GM19452 (cell line): Measurements from ENCODE around the gene CRISPLD2.

Source experiments
- ATAC-seq: cut with Tn5 transposase; IDR thresholded peaks from one replicate; pipeline ENCODE4 v1.9.1; 2021; ENCODE audit not compliant: unreplicated experiment

Gene CRISPLD2

GRCh38 chr16:84879569-84880487, 60.0 kb downstream of the CRISPLD2 start:
- no peak for ATAC-seq

DNA sequence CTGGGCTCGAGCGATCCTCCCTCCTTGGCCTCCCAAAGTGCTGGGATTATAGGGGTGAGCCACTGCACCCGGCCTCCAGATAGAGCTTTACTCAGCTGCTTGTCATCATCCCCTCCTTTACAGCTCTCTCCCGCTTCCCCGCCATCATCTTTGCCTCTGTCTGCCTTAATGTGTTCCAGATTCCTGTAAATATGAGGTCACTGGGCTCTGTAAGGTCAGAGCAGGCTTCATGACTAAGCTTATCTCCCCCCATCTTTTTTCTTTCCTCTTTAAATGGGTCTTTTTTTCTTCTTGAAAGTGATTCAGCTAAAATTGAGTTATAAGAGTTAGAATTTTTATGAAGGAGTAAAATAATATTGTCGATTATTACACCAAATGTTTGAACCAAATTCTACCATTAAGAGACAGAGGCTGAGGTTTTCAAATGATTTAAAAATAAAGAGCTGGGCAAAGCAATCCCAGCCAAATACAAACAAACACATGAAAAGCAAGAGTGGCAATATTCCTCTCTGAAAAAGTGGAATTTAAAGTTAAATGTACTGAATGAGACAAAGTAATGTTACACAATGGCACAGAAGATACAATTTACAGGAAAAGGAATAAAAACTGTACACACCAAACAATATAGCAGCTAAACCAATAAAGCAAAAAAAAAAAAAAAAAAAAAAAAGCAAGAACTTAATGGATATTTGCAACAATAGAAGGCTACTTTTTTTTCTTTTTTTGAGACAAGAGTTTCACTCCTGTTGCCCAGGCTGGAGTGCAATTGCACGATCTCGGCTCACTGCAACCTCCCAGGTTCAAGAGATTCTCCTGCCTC, 62.1 kb downstream of the CRISPLD2 start:
- no peak for ATAC-seq

GRCh38 chr16:84883301-84883700, 63.5 kb downstream of the CRISPLD2 start:
- ATAC-seq, result no peak

GRCh38 chr16:84884246-84884595, 64.4 kb downstream of the CRISPLD2 start:
- ATAC-seq, result no peak

GRCh38 chr16:84884596-84885341, 65.0 kb downstream of the CRISPLD2 start:
- ATAC-seq, result no peak

DNA sequence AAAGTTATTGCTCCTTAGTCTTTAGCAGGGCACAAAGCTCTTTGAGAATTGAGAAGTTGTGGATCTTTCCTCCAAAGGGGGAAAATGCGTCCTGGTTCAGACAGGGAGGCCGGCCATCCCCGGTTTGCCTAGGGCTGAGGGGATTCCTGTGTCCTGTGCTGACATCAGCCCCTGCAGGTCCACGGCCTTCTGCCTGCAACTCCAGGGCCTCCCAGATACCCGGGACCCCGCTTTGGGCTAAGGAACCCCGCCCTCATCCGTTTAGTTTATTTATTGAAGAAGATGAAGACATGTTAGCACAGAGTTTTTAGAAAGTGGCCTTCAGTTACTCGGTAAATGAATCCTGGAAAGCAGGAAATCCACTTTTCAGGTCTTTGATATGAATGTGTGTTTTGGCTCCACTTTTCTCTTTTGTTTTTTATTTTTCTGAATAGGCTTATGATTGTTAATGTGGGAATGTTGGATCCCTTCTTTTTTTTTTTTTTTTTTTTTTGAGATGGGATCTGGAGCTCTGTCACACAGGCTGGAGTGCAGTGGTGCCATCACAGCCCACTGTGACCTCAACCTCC, 65.6 kb downstream of the CRISPLD2 start:
- no peak for ATAC-seq

DNA sequence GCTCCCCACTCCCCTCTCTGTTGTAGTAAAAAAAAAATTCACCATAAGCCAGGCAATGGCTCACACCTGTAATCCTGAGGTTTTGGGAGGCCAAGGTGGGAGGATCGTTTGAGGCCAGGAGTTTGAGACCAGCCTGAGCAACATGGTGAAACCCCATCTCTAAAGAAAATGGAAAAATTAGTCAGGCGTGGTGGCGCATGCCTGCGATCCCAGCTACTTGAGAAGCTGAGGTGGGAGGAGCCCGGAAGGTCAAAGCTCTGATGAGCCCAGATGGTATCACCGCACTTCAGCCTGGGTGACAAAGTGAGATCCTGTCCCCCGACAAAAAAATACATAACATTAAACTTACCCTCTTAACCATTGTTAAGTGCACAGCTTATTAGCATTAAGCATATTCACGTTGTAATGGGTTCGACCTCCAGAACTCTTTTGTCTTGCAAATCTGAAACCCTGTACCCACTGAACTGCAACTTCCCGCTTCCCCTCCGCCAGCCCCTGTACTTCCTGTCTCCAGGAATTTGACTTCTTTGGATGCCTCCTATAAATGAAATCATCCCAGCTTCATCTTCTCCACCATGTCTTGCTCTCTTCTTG, 66.8 kb downstream of the CRISPLD2 start:
- no peak for ATAC-seq

DNA sequence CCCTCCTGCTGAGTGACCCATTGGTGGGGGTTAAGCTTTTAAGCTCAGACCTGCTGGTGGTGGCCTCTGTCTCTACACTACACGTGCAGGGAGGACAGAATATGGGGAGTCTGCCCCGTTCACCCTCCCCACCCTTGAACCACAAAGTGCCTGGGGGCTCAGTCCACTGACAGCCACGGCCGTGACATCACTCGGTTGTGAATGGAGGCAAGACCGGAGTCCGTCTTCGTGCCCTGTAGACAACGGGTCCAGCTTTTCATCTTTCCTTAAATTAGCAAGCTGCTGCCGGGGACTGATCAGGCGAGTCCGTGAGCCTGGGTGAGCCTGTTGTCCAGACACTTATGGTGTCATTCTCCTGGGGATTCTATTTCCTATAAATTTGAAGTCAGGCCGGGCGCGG, 67.4 kb downstream of the CRISPLD2 start:
- no peak for ATAC-seq

DNA sequence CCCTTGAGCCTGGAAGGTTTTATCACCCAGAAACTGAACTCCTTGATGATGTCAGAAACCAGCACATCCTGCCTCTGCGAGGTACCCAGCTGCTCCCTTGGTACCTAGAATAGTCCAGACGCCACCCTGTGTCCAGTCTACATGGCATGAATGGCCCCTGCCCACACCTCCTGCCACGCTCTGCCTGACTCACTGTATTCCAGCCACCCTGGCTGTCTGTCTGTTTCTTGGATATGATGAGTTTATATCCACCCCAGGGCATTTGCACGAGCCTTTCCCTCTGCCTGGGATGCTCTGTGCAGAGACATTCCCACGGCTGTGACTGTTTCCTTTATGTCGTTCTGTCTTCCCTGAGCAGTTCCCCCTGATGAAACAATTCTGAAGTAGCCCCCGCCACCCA, 68.7 kb downstream of the CRISPLD2 start:
- no peak for ATAC-seq

- ATAC-seq, result no peak
Observed at GRCh38 chr16:84889066-84889465, 69.3 kb downstream of the CRISPLD2 start.

DNA sequence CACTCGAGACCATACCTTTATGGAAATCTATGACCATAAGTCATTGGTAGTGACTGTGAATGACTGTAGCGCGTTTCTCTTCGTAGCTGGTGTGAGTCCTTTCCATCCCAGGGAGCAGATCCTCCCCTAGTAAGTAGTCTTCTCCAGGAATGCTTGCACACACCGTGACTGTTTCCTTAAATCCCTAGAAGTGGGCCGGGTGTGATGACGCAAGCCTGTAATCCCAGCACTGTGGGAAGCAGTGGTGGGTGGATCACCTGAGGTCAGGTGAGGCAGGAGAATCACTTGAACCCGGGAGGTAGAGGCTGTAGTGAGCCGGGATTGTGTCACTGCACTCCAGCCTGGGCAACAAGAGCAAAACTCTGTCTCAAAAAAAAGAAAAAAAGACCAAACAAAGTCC, 70.6 kb downstream of the CRISPLD2 start:
- no peak for ATAC-seq

- ATAC-seq, result no peak
Observed at GRCh38 chr16:84891149-84891795, 71.5 kb downstream of the CRISPLD2 start.

DNA sequence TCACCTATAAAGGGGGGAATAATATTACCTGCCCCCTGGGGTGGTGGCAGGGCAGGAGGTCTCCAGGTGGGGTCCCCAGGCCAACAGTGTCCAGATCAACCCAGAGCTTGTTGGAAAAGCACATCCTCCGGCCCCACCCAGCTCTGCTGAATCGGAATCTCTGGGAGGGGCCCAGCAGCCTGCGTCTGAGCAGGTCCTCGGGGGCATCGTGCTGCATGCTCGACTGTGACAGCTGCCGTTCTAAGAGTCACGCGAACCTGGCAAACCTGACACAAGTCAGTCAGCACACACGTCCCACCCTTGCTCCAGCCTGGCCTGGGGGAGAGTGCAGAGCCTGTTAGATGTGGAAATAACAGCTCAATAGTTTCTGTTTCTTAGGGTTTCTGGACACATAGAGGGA, 72.3 kb downstream of the CRISPLD2 start:
- no peak for ATAC-seq

DNA sequence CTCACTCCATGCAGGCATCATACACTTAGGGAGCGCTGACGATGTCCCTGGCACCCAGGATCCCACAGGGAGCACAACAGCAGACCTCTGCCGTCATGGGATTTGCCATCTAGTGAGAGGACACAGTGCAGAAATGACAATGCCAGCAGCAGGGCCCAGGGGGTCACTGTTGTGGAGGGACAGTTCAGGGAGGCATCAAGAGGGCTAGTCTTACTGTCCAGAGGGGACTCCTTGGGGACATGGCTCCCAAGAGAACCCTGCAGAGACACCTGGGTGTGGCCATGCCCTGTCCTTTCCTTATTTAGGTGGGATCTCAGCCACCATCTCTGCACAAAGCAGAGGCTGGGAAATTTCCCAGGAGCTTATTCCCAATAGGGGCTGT, 73.7 kb downstream of the CRISPLD2 start:
- ATAC-seq, result no peak

DNA sequence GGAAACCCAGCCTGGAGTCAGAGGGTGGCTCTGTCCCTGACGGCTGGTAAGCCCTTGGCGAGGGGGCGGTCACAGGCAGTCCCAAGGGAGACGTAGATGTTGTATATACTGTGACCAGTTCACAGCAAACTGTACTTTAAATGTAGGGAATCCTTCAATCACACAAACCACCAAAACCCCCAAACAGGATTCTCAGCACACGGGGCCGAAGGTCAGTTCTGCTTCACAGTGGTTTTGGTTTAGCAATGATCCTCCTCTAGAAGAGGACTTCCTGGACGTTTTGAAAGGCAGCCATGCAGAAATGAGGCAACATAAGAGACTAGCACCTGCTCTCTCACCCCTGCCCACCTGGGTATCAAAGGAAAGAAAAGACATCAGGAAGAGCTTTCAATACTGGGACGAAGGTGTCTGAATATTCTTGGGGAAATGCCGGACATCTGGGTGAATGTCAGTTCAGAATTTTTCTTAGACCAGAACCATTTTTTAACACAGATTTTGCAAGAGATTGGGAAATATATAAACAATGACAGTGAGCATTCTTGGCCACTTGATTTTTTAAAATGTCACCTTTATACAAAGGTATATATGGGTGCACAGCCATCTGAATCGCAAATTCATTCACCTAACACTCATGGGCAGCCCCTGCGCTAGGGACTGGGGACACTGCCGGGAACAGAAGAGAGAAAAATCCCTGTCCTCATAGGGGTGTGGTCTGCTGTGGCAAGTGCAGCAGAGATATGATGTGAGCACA, 74.2 kb downstream of the CRISPLD2 start:
- ATAC-seq, result no peak

- ATAC-seq, result no peak
Observed at GRCh38 chr16:84895016-84895415, 75.2 kb downstream of the CRISPLD2 start.

DNA sequence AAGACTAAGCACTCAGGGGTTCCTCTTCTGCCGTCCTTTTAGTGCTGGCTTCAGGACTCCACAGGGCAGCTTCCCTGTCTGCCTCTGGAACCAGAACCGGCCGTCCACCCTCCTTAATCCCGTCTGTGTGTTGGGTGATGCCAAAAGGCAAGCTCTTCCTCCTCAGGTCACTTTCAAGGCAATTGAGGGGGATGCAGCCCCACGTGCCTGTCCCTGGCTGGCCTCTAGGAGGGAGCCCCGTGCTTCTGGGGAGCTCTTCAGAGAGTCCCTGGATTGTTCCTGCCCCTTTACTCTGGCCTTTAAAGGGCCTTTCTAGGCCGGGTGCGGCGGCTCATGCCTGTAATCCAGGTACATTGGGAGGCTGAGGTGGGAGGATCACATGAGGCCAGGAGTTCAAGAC, 77.1 kb downstream of the CRISPLD2 start:
- no peak for ATAC-seq

DNA sequence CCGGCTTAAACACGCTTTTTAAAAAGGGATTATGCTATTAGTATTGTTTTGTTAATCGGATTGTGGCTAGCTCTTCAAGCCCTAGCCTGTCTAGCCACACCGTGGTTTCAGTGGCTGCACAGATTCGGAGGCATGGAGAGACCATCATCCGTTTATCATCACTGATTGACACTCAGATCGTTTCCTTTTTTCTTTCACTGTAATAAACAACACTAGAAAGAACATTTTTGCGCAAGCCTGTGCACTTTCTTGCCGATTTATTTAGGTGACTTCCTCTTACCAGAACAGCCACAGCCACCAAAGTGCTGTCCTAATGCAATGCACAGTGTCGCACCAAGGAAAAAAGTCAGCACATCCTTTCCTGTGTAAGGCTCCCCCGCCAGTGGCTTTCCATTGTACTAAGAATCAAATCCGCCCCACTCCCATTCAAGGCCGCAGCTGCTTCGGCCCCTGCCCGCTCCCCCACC, 78.2 kb downstream of the CRISPLD2 start:
- no peak for ATAC-seq

- no peak for ATAC-seq
Observed at GRCh38 chr16:84898447-84898846, 78.7 kb downstream of the CRISPLD2 start.
